Measurements from ENCODE around the gene STARD5.

STARD5 gene

GRCh38 chr15:81315452-81316175 is 8.3 kb downstream of the STARD5 start:
- DNase-seq (ENCODE audit: low read depth), result no peak
- no peak overlapping the region for H3K4me3 ChIP-seq (ENCODE audit: low read depth, low read length)

GRCh38 chr15:81314378-81314777 is 9.6 kb downstream of the STARD5 start:
- no peak for DNase-seq (ENCODE audit: low read depth)

GRCh38 chr15:81313686-81314085 is 10.3 kb downstream of the STARD5 start:
- no peak for DNase-seq (ENCODE audit: low read depth)
- no peak overlapping the region for H3K4me3 ChIP-seq (ENCODE audit: low read depth, low read length)

More at GRCh38 chr15:81314378-81314777, 9.6 kb downstream of the STARD5 start:
- no peak overlapping the region for H3K4me3 ChIP-seq (ENCODE audit: low read depth, low read length)

- peak; percentile 96 for DNase-seq (ENCODE audit: low read depth)
- H3K4me3 ChIP-seq (ENCODE audit: low read depth, low read length), result no peak overlapping the region
Measured at GRCh38 chr15:81312790-81313543, 11.0 kb downstream of the STARD5 start.

- H3K4me3 ChIP-seq (ENCODE audit: low read depth, low read length), result no peak overlapping the region
- DNase-seq (ENCODE audit: low read depth), result no peak
Measured at GRCh38 chr15:81311752-81312464, 12.0 kb downstream of the STARD5 start.

GRCh38 chr15:81310480-81310879 is 13.5 kb downstream of the STARD5 start:
- H3K4me3 ChIP-seq (ENCODE audit: low read depth, low read length), result no peak overlapping the region
- no peak for DNase-seq (ENCODE audit: low read depth)

GRCh38 chr15:81309647-81310450 is 14.1 kb downstream of the STARD5 start:
- no peak overlapping the region for H3K4me3 ChIP-seq (ENCODE audit: low read depth, low read length)
- DNase-seq (ENCODE audit: low read depth), result no peak

GRCh38 chr15:81308260-81308659 is 15.7 kb downstream of the STARD5 start:
- DNase-seq (ENCODE audit: low read depth), result no peak
- no peak overlapping the region for H3K4me3 ChIP-seq (ENCODE audit: low read depth, low read length)

- no peak for DNase-seq (ENCODE audit: low read depth)
- no peak overlapping the region for H3K4me3 ChIP-seq (ENCODE audit: low read depth, low read length)
Measured at GRCh38 chr15:81304226-81304625, 19.7 kb downstream of the STARD5 start.

- no peak overlapping the region for H3K4me3 ChIP-seq (ENCODE audit: low read depth, low read length)
- DNase-seq (ENCODE audit: low read depth), result no peak
Measured at GRCh38 chr15:81303244-81304225, 20.4 kb downstream of the STARD5 start.

GRCh38 chr15:81302701-81303109 is 21.2 kb downstream of the STARD5 start:
- H3K4me3 ChIP-seq (ENCODE audit: low read depth, low read length), result no peak overlapping the region
- no peak for DNase-seq (ENCODE audit: low read depth)

- no peak for DNase-seq (ENCODE audit: low read depth)
- no peak overlapping the region for H3K4me3 ChIP-seq (ENCODE audit: low read depth, low read length)
Measured at GRCh38 chr15:81301815-81302399, 22.0 kb downstream of the STARD5 start.

- DNase-seq (ENCODE audit: low read depth), result no peak
- no peak overlapping the region for H3K4me3 ChIP-seq (ENCODE audit: low read depth, low read length)
Measured at GRCh38 chr15:81301385-81301784, 22.6 kb downstream of the STARD5 start.

GRCh38 chr15:81299630-81300273 is 24.2 kb downstream of the STARD5 start:
- H3K4me3 ChIP-seq (ENCODE audit: low read depth, low read length), result no peak overlapping the region
- no peak for DNase-seq (ENCODE audit: low read depth)

GRCh38 chr15:81299156-81299555 is 24.8 kb downstream of the STARD5 start:
- H3K4me3 ChIP-seq (ENCODE audit: low read depth, low read length), result no peak overlapping the region
- no peak for DNase-seq (ENCODE audit: low read depth)

- DNase-seq (ENCODE audit: low read depth), result no peak
- no peak overlapping the region for H3K4me3 ChIP-seq (ENCODE audit: low read depth, low read length)
Measured at GRCh38 chr15:81298611-81299010, 25.3 kb downstream of the STARD5 start.

All from skeletal muscle cell (primary cell).